Liver (tissue), 9 donors: ENCODE results near the gene ADAMTS3. TPM values are rescaled to one million over a fixed set of nuclear protein-coding genes. Genes with fewer than 3 reads are reported as not detected.

Experiments
- DNase-seq: peaks from one replicate; pipeline ENCODE4 v3.0.0-alpha.2; 2017; ENCODE audit warnings: low spot score
- H3K27ac ChIP-seq, 2 donors: one replicate each; pipeline ENCODE4 v1.7.0; 2013; ENCODE audit warnings: inconsistent platforms in 2 of 2, low read length in 2 of 2, control low read depth in 1 of 2, low read depth in 1 of 2, mild to moderate bottlenecking in 1 of 2
- H3K27me3 ChIP-seq, 4 donors: one replicate each; pipeline versions ENCODE4 v1.6.1 to v1.7.0; 2013; ENCODE audit warnings: low read length in 3 of 4, inconsistent platforms in 1 of 4, mild to moderate bottlenecking in 1 of 4, moderate library complexity in 1 of 4; ENCODE audit not compliant: control insufficient read depth in 4 of 4, insufficient read depth in 4 of 4
- H3K36me3 ChIP-seq, 4 donors: one replicate each; pipeline versions ENCODE4 v1.6.1 to v1.7.0; 2013; ENCODE audit warnings: low read length in 3 of 4, mild to moderate bottlenecking in 3 of 4, low read depth in 1 of 4, moderate library complexity in 1 of 4; ENCODE audit not compliant: control insufficient read depth in 4 of 4, insufficient read depth in 3 of 4
- H3K4me1 ChIP-seq, 4 donors: one replicate each; pipeline versions ENCODE4 v1.6.1 to v1.7.0; 2013; ENCODE audit warnings: low read length in 3 of 4, mild to moderate bottlenecking in 3 of 4, moderate library complexity in 1 of 4; ENCODE audit not compliant: control insufficient read depth in 4 of 4, insufficient read depth in 4 of 4
- H3K4me3 ChIP-seq, 3 donors: one replicate each; pipeline versions ENCODE4 v1.6.1 to v1.7.0; 2013; ENCODE audit warnings: low read length in 3 of 3, control low read depth in 1 of 3, low read depth in 1 of 3, mild to moderate bottlenecking in 1 of 3
- H3K9ac ChIP-seq, 2 donors: one replicate each; pipeline ENCODE4 v1.7.0; 2013; ENCODE audit warnings: low read length in 2 of 2, mild to moderate bottlenecking in 2 of 2, moderate library complexity in 2 of 2, control low read depth in 1 of 2, low read depth in 1 of 2
- H3K9me3 ChIP-seq, 4 donors: one replicate each; pipeline versions ENCODE4 v1.6.1 to v1.7.0; 2013; ENCODE audit warnings: low read length in 3 of 4; ENCODE audit not compliant: control insufficient read depth in 4 of 4
- EGR1 ChIP-seq, 2 donors: IDR thresholded peaks; 2 replicates each; pipeline ENCODE4 v1.6.1; 2016 to 2018; ENCODE audit warnings: antibody characterized with exemption in 2 of 2, low read depth in 2 of 2
- FOXA1 ChIP-seq: IDR thresholded peaks from 2 replicates; pipeline ENCODE4 v1.6.1; 2016; ENCODE audit warnings: antibody characterized with exemption
- FOXA2 ChIP-seq: IDR thresholded peaks from 2 replicates; pipeline ENCODE4 v1.6.1; 2016; ENCODE audit warnings: antibody characterized with exemption
- GABPA ChIP-seq, 2 donors: IDR thresholded peaks in 1 of 2; conservative IDR thresholded peaks in 1 of 2; 2 replicates each; pipeline ENCODE4 v1.6.1; 2016; ENCODE audit warnings: antibody characterized with exemption in 2 of 2, mild to moderate bottlenecking in 1 of 2, moderate library complexity in 1 of 2
- HNF4A ChIP-seq, 2 donors: conservative IDR thresholded peaks; 2 replicates each; pipeline ENCODE4 v1.6.1; 2016; ENCODE audit warnings: antibody characterized with exemption in 2 of 2, mild to moderate bottlenecking in 2 of 2
- HNF4G ChIP-seq: IDR thresholded peaks from 2 replicates; pipeline ENCODE4 v1.6.1; 2016; ENCODE audit warnings: antibody characterized with exemption
- JUND ChIP-seq, 2 donors: IDR thresholded peaks; 2 replicates each; pipeline ENCODE4 v1.6.1; 2016; ENCODE audit warnings: antibody characterized with exemption in 2 of 2
- MAX ChIP-seq: IDR thresholded peaks from 2 replicates; pipeline ENCODE4 v1.6.1; 2016; ENCODE audit warnings: antibody characterized with exemption
- NR2F2 ChIP-seq: IDR thresholded peaks from 2 replicates; pipeline ENCODE4 v1.6.1; 2016; ENCODE audit warnings: antibody characterized with exemption
- RAD21 ChIP-seq, 2 donors: IDR thresholded peaks; 2 replicates each; pipeline ENCODE4 v1.6.1; 2016; ENCODE audit warnings: antibody characterized with exemption in 2 of 2, mild to moderate bottlenecking in 2 of 2
- REST ChIP-seq: IDR thresholded peaks from 2 replicates; pipeline ENCODE4 v1.6.1; 2016; ENCODE audit warnings: antibody characterized with exemption, mild to moderate bottlenecking
- RXRA ChIP-seq, 2 donors: IDR thresholded peaks; 2 replicates each; pipeline ENCODE4 v1.6.1; 2017 to 2018; ENCODE audit warnings: antibody characterized with exemption in 2 of 2, mild to moderate bottlenecking in 1 of 2
- SP1 ChIP-seq: IDR thresholded peaks from 2 replicates; pipeline ENCODE4 v1.6.1; 2018; ENCODE audit warnings: antibody characterized with exemption, mild to moderate bottlenecking
- TAF1 ChIP-seq: conservative IDR thresholded peaks from 2 replicates; pipeline ENCODE4 v1.6.1; 2016; ENCODE audit warnings: antibody characterized with exemption, mild to moderate bottlenecking
- YY1 ChIP-seq: IDR thresholded peaks from 2 replicates; pipeline ENCODE4 v1.6.1; 2016; ENCODE audit warnings: antibody characterized with exemption, mild to moderate bottlenecking
- ZBTB33 ChIP-seq: IDR thresholded peaks from 2 replicates; pipeline ENCODE4 v1.6.1; 2016; ENCODE audit warnings: antibody characterized with exemption
- WGBS: extraction: QIAGEN DNeasy Blood & Tissue Kit; methylation state at CpG from one replicate; pipeline ENCODE4 v1.1.7; 2013; 5-methylcytosine and 5-hydroxymethylcytosine counted together
- polyA plus RNA-seq, 2 donors: library from polyadenylated mRNA; stranded (reverse) in 1 of 2; unstranded in 1 of 2; fragments of 200-250 nt in 1 of 2; fragments of >200 nt in 1 of 2; fragmentation: Nextera tagmentation in 1 of 2; extraction: Ambion mirVana in 1 of 2; gene quantifications; one replicate each; pipeline versions ENCODE4 v1.2.1 to v1.2.3, GENCODE V29; 2013 to 2015
- total RNA-seq, 2 donors: library from RNA; depleted of rRNA; stranded (reverse); fragments of >200 nt; gene quantifications; one replicate each; pipeline ENCODE4 v1.2.3, GENCODE V29; 2014
- donor health status: healthy.
- donor health status: healthy.
- donor health status: healthy.
- donor health status: healthy.
- donor health status: healthy.

The ADAMTS3 gene
- total and polyA plus RNA-seq, 4 donors, result 0.12 to 1.9 (median 0.25) TPM; not detected in 1

GRCh38 chr4:72275381-72275780 lies 293.6 kb downstream of the ADAMTS3 start:
- no peaks in the 10 kb centered on the region for H3K4me1 ChIP-seq
- no peaks in the 10 kb centered on the region for H3K27me3 ChIP-seq
- H3K27ac ChIP-seq, result no peak overlapping the region
- no peaks in the 10 kb centered on the region for H3K36me3 ChIP-seq
- DNase-seq, result no peak
- H3K9ac ChIP-seq, result no peak overlapping the region
- H3K4me3 ChIP-seq, result no peak overlapping the region
- WGBS, result 94% methylated on average over 1 of the region's 1 CpG
- TF ChIP-seq HNF4A (conservative IDR thresholded peaks at IDR 0.05), result no peak
- TF ChIP-seq FOXA2, result no peak
- no peak for TF ChIP-seq TAF1
- TF ChIP-seq YY1, result no peak
- TF ChIP-seq RAD21 (IDR thresholded peaks at IDR 0.05), result no peak
- TF ChIP-seq HNF4G, result no peak
- no peak for TF ChIP-seq NR2F2
- no peak for TF ChIP-seq GABPA (IDR thresholded peaks at IDR 0.05 in 1 of 2, conservative IDR thresholded peaks at IDR 0.05 in 1 of 2)
- no peak for TF ChIP-seq REST
- TF ChIP-seq EGR1 (IDR thresholded peaks at IDR 0.05; ENCODE audit: low read depth in 2 of 2), result no peak
- no peak for TF ChIP-seq RXRA (IDR thresholded peaks at IDR 0.05)
- no peak for TF ChIP-seq SP1
- TF ChIP-seq MAX, result no peak
- no peak for TF ChIP-seq ZBTB33
- TF ChIP-seq JUND (IDR thresholded peaks at IDR 0.05), result no peak
- no peak for TF ChIP-seq FOXA1
- no peaks in the 10 kb centered on the region for H3K9me3 ChIP-seq

- WGBS, result 77% methylated on average over 3 of the region's 3 CpGs
- TF ChIP-seq MAX (no peak), GABPA (IDR thresholded peaks at IDR 0.05 in 1 of 2, conservative IDR thresholded peaks at IDR 0.05 in 1 of 2) (no peak), HNF4G (no peak), JUND (IDR thresholded peaks at IDR 0.05) (no peak), YY1 (no peak), SP1 (no peak), HNF4A (conservative IDR thresholded peaks at IDR 0.05) (no peak)
- no peak overlapping the region for H3K9ac ChIP-seq
- no peaks in the 10 kb centered on the region for H3K4me1 ChIP-seq
- H3K9me3 ChIP-seq, result no peaks in the 10 kb centered on the region
- H3K4me3 ChIP-seq, result no peak overlapping the region
- H3K36me3 ChIP-seq, result no peaks in the 10 kb centered on the region
- no peaks in the 10 kb centered on the region for H3K27me3 ChIP-seq
- no peak for DNase-seq
- H3K27ac ChIP-seq, result no peak overlapping the region
Measured at GRCh38 chr4:72274251-72274650, 294.8 kb downstream of the ADAMTS3 start.
